CD4-positive, alpha-beta T cell treated with Interferon alpha-2 for 1 hour (primary cell): ENCODE data around the gene FAM3A.

ENCODE experiments used
- DNase-seq, 2 donors: peaks; one replicate each; pipeline ENCODE4 v3.0.0-alpha.2; 2020 to 2022

FAM3A gene

GRCh38 chrX:154478728-154479622 is 37.1 kb downstream of the FAM3A start, which contains the start of gene LAGE3:
LAGE3 (minus strand) TSS chrX:154479281; CDS start chrX:154478915, 366 bp downstream.
- DNase-seq: peak; percentile 91 to 94

GRCh38 chrX:154477891-154478477 is 38.0 kb downstream of the FAM3A start:
- no peak for DNase-seq

GRCh38 chrX:154476821-154477220 is 39.2 kb downstream of the FAM3A start:
- no peak for DNase-seq

- DNase-seq: no peak
Measured at GRCh38 chrX:154473683-154474082, 42.3 kb downstream of the FAM3A start.

GRCh38 chrX:154472685-154473632 is 43.1 kb downstream of the FAM3A start:
- DNase-seq: no peak

- no peak for DNase-seq
Measured at GRCh38 chrX:154471839-154472684, 44.0 kb downstream of the FAM3A start.

GRCh38 chrX:154470914-154471568 is 45.0 kb downstream of the FAM3A start:
- no peak for DNase-seq

- DNase-seq: no peak
Measured at GRCh38 chrX:154470434-154470833, 45.6 kb downstream of the FAM3A start.

GRCh38 chrX:154469880-154470279 is 46.2 kb downstream of the FAM3A start:
- DNase-seq: no peak

GRCh38 chrX:154469114-154469513 is 46.9 kb downstream of the FAM3A start:
- no peak for DNase-seq

- no peak for DNase-seq
Measured at GRCh38 chrX:154468217-154468616, 47.8 kb downstream of the FAM3A start.

GRCh38 chrX:154467556-154467955 is 48.5 kb downstream of the FAM3A start:
- no peak for DNase-seq

- DNase-seq: no peak
Measured at GRCh38 chrX:154466907-154467306, 49.1 kb downstream of the FAM3A start.

GRCh38 chrX:154466036-154466435 is 50.0 kb downstream of the FAM3A start:
- DNase-seq: no peak

GRCh38 chrX:154465601-154466000 is 50.4 kb downstream of the FAM3A start:
- DNase-seq: no peak

GRCh38 chrX:154464806-154465365 is 51.1 kb downstream of the FAM3A start:
- DNase-seq: no peak

GRCh38 chrX:154463611-154464220 is 52.3 kb downstream of the FAM3A start:
- no peak for DNase-seq

- DNase-seq: no peak
Measured at GRCh38 chrX:154462396-154462795, 53.6 kb downstream of the FAM3A start.

- no peak for DNase-seq
Measured at GRCh38 chrX:154460326-154460725, 55.7 kb downstream of the FAM3A start.

GRCh38 chrX:154459832-154460231 is 56.2 kb downstream of the FAM3A start:
- DNase-seq: no peak
